ENCODE measurements around the gene NREP. TPM values are rescaled to one million over a fixed set of nuclear protein-coding genes. Genes with fewer than 3 reads are reported as not detected.

NREP gene, protein sequence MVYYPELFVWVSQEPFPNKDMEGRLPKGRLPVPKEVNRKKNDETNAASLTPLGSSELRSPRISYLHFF
- total RNA-seq, result 10 to 100 TPM; 16.6 to 19.0 TPM

DNA sequence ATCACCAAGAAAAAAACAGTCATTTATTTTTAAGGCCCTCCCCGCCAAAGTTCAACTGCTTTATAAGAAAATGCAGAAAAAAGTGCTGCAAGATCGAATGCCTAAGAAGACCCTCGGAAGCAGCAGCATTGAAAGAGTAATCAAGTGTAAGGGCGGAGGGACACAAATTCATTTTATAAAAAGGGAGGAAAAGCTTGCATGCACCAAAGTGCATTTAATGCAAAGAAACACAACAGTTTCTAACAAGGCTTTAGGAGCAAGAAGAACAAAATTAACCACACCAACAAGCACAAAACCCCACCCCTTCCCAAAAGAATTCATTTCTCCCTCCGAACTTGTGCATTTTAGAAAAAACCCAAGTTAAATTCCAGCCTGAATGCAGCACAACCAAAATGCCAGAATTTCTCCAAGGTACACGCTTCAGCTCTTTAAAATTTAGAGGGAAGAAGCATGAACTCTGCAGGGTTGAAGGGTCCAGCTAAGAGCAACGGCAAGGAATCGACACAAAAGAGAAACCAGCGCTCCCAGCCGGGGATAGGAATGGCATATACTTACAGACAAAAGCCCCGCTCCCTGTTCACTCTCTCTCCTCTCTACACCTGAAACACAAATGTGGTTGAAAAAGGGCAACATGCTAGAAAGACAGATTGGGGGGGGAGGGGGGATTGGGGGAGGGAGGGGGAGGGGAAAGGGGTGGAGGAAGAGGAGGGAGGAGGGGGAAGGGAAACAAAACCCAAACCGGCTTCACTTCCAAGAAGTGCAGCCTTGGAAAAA lies at the start of gene NREP:
Gene NREP (minus strand): TSS at position 614 of the 774 bp plus-strand sequence. CDS start 1,422 bp downstream, outside the sequence.
- Histone ChIP-seq H3K9me3 (no peaks in the 10 kb centered on the region), H3K27ac (peak within 1 kb of the TSS; percentile 95), H3K4me1 (no peaks in the 10 kb centered on the region), H3K27me3 (no peaks in the 10 kb centered on the region), H3K9ac (ENCODE audit: low read depth in 2 of 2, low read length in 2 of 2) (peak within 1 kb of the TSS; percentile 73 to 88), H3K36me3 (no peaks in the 10 kb centered on the region), H3K4me3 (peak within 1 kb of the TSS; percentile 58)
- TF ChIP-seq, protein P1, sequence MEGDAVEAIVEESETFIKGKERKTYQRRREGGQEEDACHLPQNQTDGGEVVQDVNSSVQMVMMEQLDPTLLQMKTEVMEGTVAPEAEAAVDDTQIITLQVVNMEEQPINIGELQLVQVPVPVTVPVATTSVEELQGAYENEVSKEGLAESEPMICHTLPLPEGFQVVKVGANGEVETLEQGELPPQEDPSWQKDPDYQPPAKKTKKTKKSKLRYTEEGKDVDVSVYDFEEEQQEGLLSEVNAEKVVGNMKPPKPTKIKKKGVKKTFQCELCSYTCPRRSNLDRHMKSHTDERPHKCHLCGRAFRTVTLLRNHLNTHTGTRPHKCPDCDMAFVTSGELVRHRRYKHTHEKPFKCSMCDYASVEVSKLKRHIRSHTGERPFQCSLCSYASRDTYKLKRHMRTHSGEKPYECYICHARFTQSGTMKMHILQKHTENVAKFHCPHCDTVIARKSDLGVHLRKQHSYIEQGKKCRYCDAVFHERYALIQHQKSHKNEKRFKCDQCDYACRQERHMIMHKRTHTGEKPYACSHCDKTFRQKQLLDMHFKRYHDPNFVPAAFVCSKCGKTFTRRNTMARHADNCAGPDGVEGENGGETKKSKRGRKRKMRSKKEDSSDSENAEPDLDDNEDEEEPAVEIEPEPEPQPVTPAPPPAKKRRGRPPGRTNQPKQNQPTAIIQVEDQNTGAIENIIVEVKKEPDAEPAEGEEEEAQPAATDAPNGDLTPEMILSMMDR (IDR thresholded peaks at IDR 0.05), result no peak
- peak; percentile 66 for DNase-seq
- intact Hi-C loops (cut with DNase I), result no loop called here

DNA sequence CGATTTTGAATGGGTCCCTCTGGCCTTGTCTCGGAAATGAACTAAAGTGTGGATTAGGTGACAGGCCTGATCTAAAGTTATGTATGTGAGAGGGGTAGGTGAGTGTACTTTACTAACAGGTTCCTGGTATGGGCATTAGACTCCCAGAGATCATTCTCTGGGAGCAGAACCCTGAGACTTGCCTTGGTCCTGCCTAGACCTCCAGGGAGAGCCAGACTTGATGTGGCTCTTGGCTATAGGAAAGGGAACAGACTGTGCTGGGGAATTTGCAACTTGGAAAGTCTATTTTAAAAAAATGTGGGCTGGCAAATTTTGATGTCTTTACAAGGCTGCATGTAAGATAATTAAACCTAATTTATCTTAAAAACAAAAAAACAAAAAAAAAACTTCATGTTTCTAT lies 49.8 kb upstream of the NREP start:
- Histone ChIP-seq H3K9me3 (no peaks in the 10 kb centered on the region), H3K36me3 (no peaks in the 10 kb centered on the region), H3K4me1 (no peaks in the 10 kb centered on the region), H3K4me3 (no peak overlapping the region), H3K27me3 (no peaks in the 10 kb centered on the region), H3K27ac (no peak overlapping the region), H3K9ac (ENCODE audit: low read depth in 2 of 2, low read length in 2 of 2) (no peak overlapping the region)
- intact Hi-C loops (cut with DNase I), result no loop called here
- TF ChIP-seq, protein P1 (IDR thresholded peaks at IDR 0.05), result no peak
- no peak for DNase-seq

DNA sequence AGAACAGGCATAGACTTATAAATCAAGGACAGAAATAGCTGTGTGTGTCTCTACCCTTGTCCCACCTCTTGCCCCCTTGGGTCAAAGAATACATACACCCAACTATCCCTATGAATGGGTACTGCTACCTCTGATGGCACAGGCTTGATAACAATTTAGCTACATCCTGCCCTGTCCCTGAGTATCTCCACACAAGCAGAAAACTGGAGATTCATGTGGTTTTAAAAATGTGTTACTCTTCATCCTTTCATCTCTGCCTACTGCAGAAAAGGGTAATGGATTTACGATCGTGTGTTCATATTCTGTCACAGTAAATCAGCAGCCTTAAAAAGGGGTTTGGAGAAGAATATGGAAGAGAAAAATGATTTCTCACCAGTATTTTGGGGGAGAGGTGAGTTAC lies 49.2 kb upstream of the NREP start:
- intact Hi-C loops (cut with DNase I), result no loop called here
- H3K4me3 ChIP-seq, result no peak overlapping the region
- TF ChIP-seq, protein P1 (IDR thresholded peaks at IDR 0.05), result no peak

DNA sequence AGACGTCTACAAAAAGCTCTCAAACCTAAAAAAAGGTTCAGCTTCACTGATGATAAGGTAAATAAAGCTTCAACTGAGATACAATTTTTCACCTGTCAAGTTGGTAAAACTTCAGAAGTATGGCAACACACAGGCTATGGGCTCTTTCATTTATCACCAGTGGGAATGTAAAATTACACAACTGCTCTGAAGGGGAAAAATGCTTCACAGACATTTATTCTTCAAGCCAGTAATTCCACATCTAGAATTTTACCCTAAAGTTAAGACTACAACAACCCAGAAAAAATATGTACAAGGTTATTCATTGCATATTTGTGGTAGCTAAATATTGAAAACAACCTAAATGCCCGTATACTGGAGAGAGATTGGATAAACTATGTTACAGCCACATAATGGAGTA lies 48.1 kb upstream of the NREP start:
- no peak overlapping the region for H3K4me3 ChIP-seq
- intact Hi-C loops (cut with DNase I), result no loop called here
- TF ChIP-seq, protein P1 (IDR thresholded peaks at IDR 0.05), result no peak
- H3K9ac ChIP-seq (ENCODE audit: low read depth in 2 of 2, low read length in 2 of 2), result no peak overlapping the region
- no peaks in the 10 kb centered on the region for H3K9me3 ChIP-seq
- no peaks in the 10 kb centered on the region for H3K4me1 ChIP-seq
- H3K27ac ChIP-seq, result no peak overlapping the region
- DNase-seq, result no peak
- no peaks in the 10 kb centered on the region for H3K27me3 ChIP-seq
- H3K36me3 ChIP-seq, result no peaks in the 10 kb centered on the region

More for the DNA sequence above, 49.2 kb upstream of the NREP start:
- no peaks in the 10 kb centered on the region for H3K36me3 ChIP-seq
- DNase-seq, result no peak
- H3K9me3 ChIP-seq, result no peaks in the 10 kb centered on the region
- H3K27ac ChIP-seq, result no peak overlapping the region
- no peak overlapping the region for H3K9ac ChIP-seq (ENCODE audit: low read depth in 2 of 2, low read length in 2 of 2)
- H3K4me1 ChIP-seq, result no peaks in the 10 kb centered on the region
- no peaks in the 10 kb centered on the region for H3K27me3 ChIP-seq

DNA sequence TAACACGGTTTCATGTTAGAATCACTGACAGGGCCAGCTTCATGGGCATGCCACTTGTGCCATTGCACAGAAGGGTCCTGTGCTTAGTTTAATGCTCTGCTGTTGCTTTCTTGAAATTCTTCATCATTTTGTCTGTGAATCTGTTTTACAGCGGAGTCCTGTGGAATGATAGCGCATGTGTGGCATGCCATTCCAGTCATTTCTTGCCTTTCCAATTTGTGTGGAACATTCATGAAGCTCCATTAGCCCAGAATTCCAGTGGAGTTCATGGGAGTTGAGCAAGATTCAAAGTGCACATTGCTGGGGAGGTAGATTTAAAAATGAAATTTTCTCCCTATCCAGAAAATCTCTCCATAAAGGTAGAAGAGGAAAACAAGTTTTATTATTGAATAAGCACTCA lies 43.4 kb upstream of the NREP start:
- Histone ChIP-seq H3K9ac (ENCODE audit: low read depth in 2 of 2, low read length in 2 of 2) (no peak overlapping the region), H3K4me1 (no peaks in the 10 kb centered on the region), H3K4me3 (no peak overlapping the region), H3K27me3 (no peaks in the 10 kb centered on the region), H3K9me3 (no peaks in the 10 kb centered on the region), H3K36me3 (no peaks in the 10 kb centered on the region), H3K27ac (no peak overlapping the region)
- TF ChIP-seq, protein P1 (IDR thresholded peaks at IDR 0.05), result no peak
- intact Hi-C loops (cut with DNase I), result no loop called here
- no peak for DNase-seq
